Caco-2 (cell line): ENCODE results near the gene LCE5A. TPM values are rescaled to one million over a fixed set of nuclear protein-coding genes. Genes with fewer than 3 reads are reported as not detected.
"Not testable (repeated sequence)": the region's sequence is repeated elsewhere in the genome, so short reads cannot be mapped to it uniquely, and the experiment has no call there.

Experiments
- BruUV-seq: library from RNA; stranded (reverse); fragments of 400-500 nt; replicated peaks from 2 replicates; lab custom pipeline; 2021; lab: Mats Ljungman, UMichigan
- CTCF ChIA-PET: fragments of 300-600 bp; sonication (Branson Sonifier 250); formaldehyde crosslinking; loops from one replicate; lab custom pipeline; 2022; ENCODE audit warnings: antibody characterized with exemption; lab: Charles Lee
- POLR2A ChIA-PET: fragments of 300-600 bp; sonication (Branson Sonifier 250); formaldehyde crosslinking; loops from one replicate; lab custom pipeline; 2022; ENCODE audit warnings: antibody characterized with exemption; lab: Charles Lee
- DNase-seq, 2 experiments: peaks; one replicate each; pipeline versions ENCODE4 v3.0.0 to v3.0.0-alpha.2; 2020 to 2022
- H3K27me3 ChIP-seq: replicated peaks from 2 replicates; pipeline ENCODE4 v1.6.0; 2011; ENCODE audit warnings: low read length; ENCODE audit not compliant: control insufficient read depth, insufficient read depth
- H3K36me3 ChIP-seq: 2 replicates; pipeline ENCODE4 v1.5.1; 2011; ENCODE audit warnings: low read length; ENCODE audit not compliant: control insufficient read depth, insufficient read depth
- H3K4me1 ChIP-seq: fragments of 250-450 bp; sonication (Bioruptor Pico); 2 replicates; pipeline ENCODE4 v1.5.1; 2020; ENCODE audit warnings: mild to moderate bottlenecking
- H3K4me3 ChIP-seq: 2 replicates; pipeline ENCODE4 v1.5.1; 2011; ENCODE audit warnings: low read depth, mild to moderate bottlenecking, control low read depth, low read length
- H3K9me3 ChIP-seq: fragments of 250-450 bp; sonication (Bioruptor Pico); 2 replicates; pipeline ENCODE4 v1.5.1; 2020; ENCODE audit warnings: mild to moderate bottlenecking, moderate library complexity
- H3K27ac Mint-ChIP-seq: one replicate; pipeline ENCODE4 v1.8.0; 2022; ENCODE audit warnings: mixed read lengths; ENCODE audit not compliant: unreplicated experiment
- H3K27me3 Mint-ChIP-seq: one replicate; pipeline ENCODE4 v1.8.0; 2022; ENCODE audit warnings: mixed read lengths; ENCODE audit not compliant: insufficient read depth, unreplicated experiment
- H3K36me3 Mint-ChIP-seq: one replicate; pipeline ENCODE4 v1.8.0; 2022; ENCODE audit warnings: mild to moderate bottlenecking, mixed read lengths; ENCODE audit not compliant: insufficient read depth, unreplicated experiment
- H3K4me1 Mint-ChIP-seq: one replicate; pipeline ENCODE4 v1.8.0; 2022; ENCODE audit warnings: low read depth, mixed read lengths; ENCODE audit not compliant: unreplicated experiment
- H3K4me3 Mint-ChIP-seq: one replicate; pipeline ENCODE4 v1.8.0; 2022; ENCODE audit warnings: mild to moderate bottlenecking, moderate library complexity, mixed read lengths; ENCODE audit not compliant: unreplicated experiment
- H3K9me3 Mint-ChIP-seq: one replicate; pipeline ENCODE4 v1.8.0; 2022; ENCODE audit warnings: mixed read lengths; ENCODE audit not compliant: unreplicated experiment
- intact Hi-C: fragments of 100-400 bp; cut with micrococcal nuclease; formaldehyde crosslinking; loops from one replicate; pipeline ENCODE4 v1.10.0; 2022; ENCODE audit not compliant: unreplicated experiment
- total RNA-seq: library from RNA; stranded (reverse); gene quantifications from 2 replicates; pipeline ENCODE4 v1.2.3, GENCODE V29; 2022
- TF ChIP-seq, protein P1 (sequence below), 2 experiments: fragments of 200-600 bp in 1 of 2; IDR thresholded peaks; 1 replicate in 1 of 2; 2 replicates in 1 of 2; pipeline versions ENCODE4 v1.5.1 to v1.8.0; 2011 to 2022; ENCODE audit warnings: antibody characterized with exemption in 1 of 2, control low read depth in 1 of 2, inconsistent platforms in 1 of 2, low read depth in 1 of 2, low read length in 1 of 2, mild to moderate bottlenecking in 1 of 2, moderate library complexity in 1 of 2; ENCODE audit not compliant: insufficient read depth in 1 of 2, severe bottlenecking in 1 of 2, unreplicated experiment in 1 of 2

LCE5A gene
- total RNA-seq, 1 experiment from 2014 or later = not detected

DNA sequence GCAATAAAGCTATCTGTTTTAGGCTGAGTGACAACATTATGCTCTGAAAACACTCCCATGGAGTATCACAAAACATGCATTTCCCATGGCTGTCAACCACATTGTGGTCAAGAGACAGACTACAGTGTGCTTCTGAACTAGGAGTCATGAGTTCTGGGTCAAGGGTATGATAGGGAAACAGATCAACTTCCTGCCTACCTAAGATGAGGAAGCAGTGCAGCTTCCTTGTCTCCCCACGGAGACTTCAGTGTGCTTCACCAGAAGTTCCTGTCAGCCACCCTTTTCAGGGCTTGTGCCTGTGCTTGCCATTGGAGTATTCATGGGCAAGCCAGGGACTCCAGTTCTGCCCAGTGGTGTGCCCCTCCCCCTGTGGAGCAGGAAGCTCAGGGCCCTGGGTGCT, 36.1 kb downstream of the LCE5A start:
- Histone ChIP-seq H3K4me3 (no peak overlapping the region), H3K36me3 (no peaks in the 10 kb centered on the region), H3K9me3 (no peaks in the 10 kb centered on the region), H3K27me3 (no peaks in the 10 kb centered on the region), H3K4me1 (no peaks in the 10 kb centered on the region)
- Mint-ChIP-seq H3K27ac (no peak overlapping the region), H3K4me3 (no peak overlapping the region), H3K36me3 (no peaks in the 10 kb centered on the region), H3K4me1 (no peaks in the 10 kb centered on the region), H3K27me3 (peaks cover 8% of the 10 kb centered on the region), H3K9me3 (peaks cover 9% of the 10 kb centered on the region)
- BruUV-seq = no TSS peak
- CTCF ChIA-PET = no interaction called here
- TF ChIP-seq, protein P1, sequence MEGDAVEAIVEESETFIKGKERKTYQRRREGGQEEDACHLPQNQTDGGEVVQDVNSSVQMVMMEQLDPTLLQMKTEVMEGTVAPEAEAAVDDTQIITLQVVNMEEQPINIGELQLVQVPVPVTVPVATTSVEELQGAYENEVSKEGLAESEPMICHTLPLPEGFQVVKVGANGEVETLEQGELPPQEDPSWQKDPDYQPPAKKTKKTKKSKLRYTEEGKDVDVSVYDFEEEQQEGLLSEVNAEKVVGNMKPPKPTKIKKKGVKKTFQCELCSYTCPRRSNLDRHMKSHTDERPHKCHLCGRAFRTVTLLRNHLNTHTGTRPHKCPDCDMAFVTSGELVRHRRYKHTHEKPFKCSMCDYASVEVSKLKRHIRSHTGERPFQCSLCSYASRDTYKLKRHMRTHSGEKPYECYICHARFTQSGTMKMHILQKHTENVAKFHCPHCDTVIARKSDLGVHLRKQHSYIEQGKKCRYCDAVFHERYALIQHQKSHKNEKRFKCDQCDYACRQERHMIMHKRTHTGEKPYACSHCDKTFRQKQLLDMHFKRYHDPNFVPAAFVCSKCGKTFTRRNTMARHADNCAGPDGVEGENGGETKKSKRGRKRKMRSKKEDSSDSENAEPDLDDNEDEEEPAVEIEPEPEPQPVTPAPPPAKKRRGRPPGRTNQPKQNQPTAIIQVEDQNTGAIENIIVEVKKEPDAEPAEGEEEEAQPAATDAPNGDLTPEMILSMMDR (IDR thresholded peaks at IDR 0.05; ENCODE audit: insufficient read depth in 1 of 2, low read depth in 1 of 2, low read length in 1 of 2, severe bottlenecking in 1 of 2, unreplicated experiment in 1 of 2) = no peak
- intact Hi-C loops = no loop called here
- POLR2A ChIA-PET = no interaction called here
- no peak for DNase-seq

- not testable (repeated sequence) for H3K9me3 Mint-ChIP-seq
These were observed 37.8 kb downstream of the LCE5A start for GRCh38 chr1:152548358-152548757.

More at GRCh38 chr1:152548358-152548757, 37.8 kb downstream of the LCE5A start:
- POLR2A ChIA-PET, H3K36me3 Mint-ChIP-seq, H3K27me3 Mint-ChIP-seq, H3K9me3 ChIP-seq, H3K27me3 ChIP-seq, CTCF ChIA-PET, H3K4me1 ChIP-seq, DNase-seq, H3K27ac Mint-ChIP-seq, H3K4me3 ChIP-seq, BruUV-seq, H3K4me3 Mint-ChIP-seq, intact Hi-C loops, H3K36me3 ChIP-seq, H3K4me1 Mint-ChIP-seq: not testable (repeated sequence)

Other genes starting within 250 kb of the LCE5A start
- gene FLG, start 185.6 kb upstream of the LCE5A start, total RNA-seq = not detected in 2 replicates
- not detected in 2 replicates for gene FLG2, start 150.8 kb upstream of the LCE5A start, total RNA-seq
- gene CRNN, start 96.5 kb upstream of the LCE5A start, total RNA-seq = not detected in 2 replicates
- not detected in 2 replicates for gene CRCT1, start 3.7 kb downstream of the LCE5A start, total RNA-seq
- gene LCE3E, start 56.0 kb downstream of the LCE5A start, total RNA-seq = not detected in 2 replicates
- not detected in 2 replicates for gene LCE3D, start 69.7 kb downstream of the LCE5A start, total RNA-seq
- gene LCE3C, start 89.4 kb downstream of the LCE5A start, total RNA-seq = not detected in 2 replicates
- gene LCE3B, start 103.0 kb downstream of the LCE5A start, total RNA-seq = not detected in 2 replicates
- gene LCE3A, start 112.3 kb downstream of the LCE5A start, total RNA-seq = not detected in 2 replicates
- gene LCE2D, start 152.6 kb downstream of the LCE5A start, total RNA-seq = not detected in 2 replicates
- gene LCE2C, start 164.5 kb downstream of the LCE5A start, total RNA-seq = not detected in 2 replicates
- not detected in 2 replicates for gene LCE2B, start 175.3 kb downstream of the LCE5A start, total RNA-seq
- not detected in 2 replicates for gene LCE2A, start 187.5 kb downstream of the LCE5A start, total RNA-seq
- not detected in 2 replicates for gene LCE4A, start 197.4 kb downstream of the LCE5A start, total RNA-seq
- gene KPRP, start 247.2 kb downstream of the LCE5A start, total RNA-seq = not detected in 2 replicates